ENCODE data around the gene NSMCE1. TPM values are rescaled to one million over a fixed set of nuclear protein-coding genes. Genes with fewer than 3 reads are reported as not detected.
"Not testable (repeated sequence)": the region's sequence is repeated elsewhere in the genome, so short reads cannot be mapped to it uniquely, and the experiment has no call there.

Gene NSMCE1
- total and polyA plus RNA-seq, 8 donors: 27.6 to 37.9 (median 31.7) TPM

- 36 to 47% methylated on average over 3 of the region's 3 CpGs for WGBS, 2 donors
- H3K27ac ChIP-seq: peak overlapping the region; percentile 74 to 89 (median 82)
- TF ChIP-seq CTCF (IDR thresholded peaks at IDR 0.05): no peak
Observed at GRCh38 chr16:27208796-27209195, 59.8 kb downstream of the NSMCE1 start.

GRCh38 chr16:27208081-27208680 lies 60.4 kb downstream of the NSMCE1 start:
- FAIRE-seq (no peak), ATAC-seq (no peak), DNase-seq (peak in 1 of 6 donors; percentile 29)
- TF ChIP-seq CTCF (IDR thresholded peaks at IDR 0.05): no peak
- H3K9me3 ChIP-seq: no peaks in the 10 kb centered on the region
- no peaks in the 10 kb centered on the region for H3K36me3 ChIP-seq
- intact Hi-C loops (cut with DNase I): no loop called here
- 43 to 50% methylated on average over 8 of the region's 8 CpGs for WGBS, 2 donors
- H3K4me3 ChIP-seq: no peak overlapping the region
- H3K27ac ChIP-seq: peak overlapping the region; percentile 74 to 89 (median 82)
- peaks cover 51 to 77% (median 68%) of the 10 kb centered on the region in 3 donors for H3K4me1 ChIP-seq
- no peaks in the 10 kb centered on the region for H3K27me3 ChIP-seq

More at GRCh38 chr16:27208796-27209195, 59.8 kb downstream of the NSMCE1 start:
- intact Hi-C loops (cut with DNase I): no loop called here
- Histone ChIP-seq H3K4me1 (peaks cover 58 to 83% (median 74%) of the 10 kb centered on the region in 3 donors), H3K36me3 (no peaks in the 10 kb centered on the region), H3K9me3 (no peaks in the 10 kb centered on the region), H3K4me3 (no peak overlapping the region), H3K27me3 (no peaks in the 10 kb centered on the region)
- FAIRE-seq (no peak), DNase-seq (peak in 4 of 6 donors; percentile 59 to 77 (median 67)), ATAC-seq (peak; percentile 69 to 80 (median 77))

- FAIRE-seq; H3K9me3 ChIP-seq; H3K4me3 ChIP-seq; H3K27me3 ChIP-seq; DNase-seq; intact Hi-C loops (cut with DNase I); ATAC-seq; H3K36me3 ChIP-seq: not testable (repeated sequence)
- 95 to 98% methylated on average over 10 of the region's 10 CpGs for WGBS, 2 donors
- H3K4me1 ChIP-seq: peaks cover 44 to 71% (median 59%) of the 10 kb centered on the region in 3 donors
- peak overlapping the region in 2 of 4 donors; percentile 77 to 89 for H3K27ac ChIP-seq
Observed at GRCh38 chr16:27207121-27207520, 61.5 kb downstream of the NSMCE1 start.

GRCh38 chr16:27205423-27206065 lies 63.0 kb downstream of the NSMCE1 start:
- H3K4me1 ChIP-seq: peaks cover 31 to 59% (median 46%) of the 10 kb centered on the region in 3 donors
- peak overlapping the region in 1 of 4 donors; percentile 98 for H3K27ac ChIP-seq
- no peak overlapping the region for H3K4me3 ChIP-seq
- no peaks in the 10 kb centered on the region for H3K9me3 ChIP-seq
- DNase-seq (no peak), ATAC-seq (no peak), FAIRE-seq (no peak)
- H3K27me3 ChIP-seq: no peaks in the 10 kb centered on the region
- no peak for TF ChIP-seq CTCF (IDR thresholded peaks at IDR 0.05)
- 74% methylated on average over 10 of the region's 10 CpGs for WGBS, 2 donors
- H3K36me3 ChIP-seq: no peaks in the 10 kb centered on the region
- intact Hi-C loops (cut with DNase I): no loop called here

- DNase-seq (peak in 1 of 6 donors; percentile 46), FAIRE-seq (no peak), ATAC-seq (no peak)
- intact Hi-C loops (cut with DNase I): no loop called here
- Histone ChIP-seq H3K4me1 (peaks cover 20 to 49% (median 37%) of the 10 kb centered on the region in 3 donors), H3K36me3 (no peaks in the 10 kb centered on the region), H3K9me3 (no peaks in the 10 kb centered on the region), H3K27me3 (no peaks in the 10 kb centered on the region), H3K27ac (peak overlapping the region; percentile 92 to 98 (median 97)), H3K4me3 (peak overlapping the region; percentile 23 to 73 (median 42))
- WGBS, 2 donors: 39 to 40% methylated on average over 14 of the region's 14 CpGs
- no peak for TF ChIP-seq CTCF (IDR thresholded peaks at IDR 0.05)
Observed at GRCh38 chr16:27204312-27204915, 64.2 kb downstream of the NSMCE1 start.

Data from pancreas (tissue), 10 donors.